ENCODE results near the gene ANKMY2.
A peak's percentile ranks its signal among the peaks of the same experiment; 100 is the strongest.

ANKMY2 gene

DNA sequence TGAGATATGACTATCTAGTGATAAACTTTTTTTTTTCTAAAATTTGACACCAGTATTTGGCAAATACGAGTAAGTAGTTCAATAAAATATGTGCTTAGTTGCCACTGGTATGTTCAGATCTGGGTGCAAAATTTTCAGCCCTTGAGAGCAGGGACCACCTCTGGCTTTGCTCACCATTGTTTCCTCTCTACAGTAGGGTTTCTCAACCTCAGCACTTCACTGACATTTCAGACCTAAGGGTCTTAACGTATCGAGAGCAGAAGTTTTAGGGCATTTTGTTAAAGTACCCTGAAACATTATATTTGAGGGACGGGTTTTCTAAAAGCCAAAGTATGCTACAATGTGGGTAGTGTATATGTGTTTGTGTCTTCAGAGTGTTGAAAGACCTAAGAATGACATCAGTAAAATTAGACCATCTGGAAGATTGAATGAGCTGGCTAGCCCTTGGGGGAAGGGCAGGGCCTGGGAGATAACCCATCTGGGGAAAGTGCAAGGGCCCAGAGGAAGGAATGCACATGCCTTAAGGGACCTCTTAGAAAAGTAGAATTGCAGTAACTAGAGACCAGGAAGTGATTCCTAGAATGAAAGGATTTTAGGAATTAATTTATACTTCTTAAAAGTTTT, 12.2 kb upstream of the ANKMY2 start:
- no peak for DNase-seq

DNA sequence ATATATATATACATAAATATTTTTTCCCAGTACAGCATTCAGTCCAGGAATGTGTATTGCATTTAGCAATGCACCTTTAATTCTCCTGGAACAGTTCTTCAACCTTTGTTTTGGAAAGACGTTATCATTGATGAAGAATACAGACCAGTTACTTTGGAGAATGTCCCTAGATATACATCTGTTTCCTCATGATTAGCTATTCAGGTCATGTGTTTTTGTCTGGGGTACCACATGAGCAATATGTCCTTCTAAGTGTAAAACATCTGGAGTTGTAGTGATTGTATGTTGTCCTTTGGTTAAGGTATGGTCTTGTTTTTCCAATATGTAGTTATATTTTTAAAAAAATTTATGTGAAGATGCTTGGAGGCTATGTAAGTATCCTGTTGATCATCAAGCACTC, 10.6 kb upstream of the ANKMY2 start:
- no peak for DNase-seq

DNA sequence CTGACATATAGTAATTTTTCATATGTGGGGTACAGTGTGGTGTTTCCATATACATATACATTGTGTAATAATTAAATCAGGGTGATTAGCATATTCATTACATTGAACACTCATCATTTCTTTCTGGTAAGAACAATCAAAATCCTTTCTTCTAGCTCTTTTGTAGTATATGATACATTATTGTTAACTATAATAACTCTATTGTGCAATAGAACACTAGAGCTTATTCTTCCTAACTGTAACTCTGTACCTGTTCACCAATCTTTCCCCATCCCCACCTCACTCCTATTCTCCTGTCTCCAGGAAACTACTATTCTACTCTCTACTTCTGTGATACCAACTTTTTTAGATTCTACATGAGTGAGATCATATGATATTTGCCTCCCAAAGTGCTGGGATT, 9.8 kb upstream of the ANKMY2 start:
- no peak for DNase-seq

DNA sequence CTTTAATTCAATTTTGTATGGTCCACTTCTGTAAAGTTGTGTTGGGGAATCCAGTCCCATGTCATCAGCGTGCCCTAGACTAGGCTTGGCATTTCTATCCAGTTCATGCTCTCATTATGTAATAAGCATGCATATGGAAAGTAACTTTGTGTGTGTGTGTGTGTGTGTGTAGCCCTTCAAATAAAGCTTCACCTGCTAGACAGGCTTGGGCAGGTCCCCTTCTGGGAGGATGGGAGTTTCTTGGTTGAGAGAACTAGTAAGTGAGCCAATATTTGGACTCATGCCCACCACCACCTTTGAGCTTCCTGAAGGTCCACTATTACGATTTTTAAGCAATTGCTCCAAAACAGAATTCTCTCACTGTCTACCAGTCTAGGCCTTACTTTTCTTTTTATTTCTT, 7.3 kb upstream of the ANKMY2 start:
- DNase-seq, result peak; percentile 87

DNA sequence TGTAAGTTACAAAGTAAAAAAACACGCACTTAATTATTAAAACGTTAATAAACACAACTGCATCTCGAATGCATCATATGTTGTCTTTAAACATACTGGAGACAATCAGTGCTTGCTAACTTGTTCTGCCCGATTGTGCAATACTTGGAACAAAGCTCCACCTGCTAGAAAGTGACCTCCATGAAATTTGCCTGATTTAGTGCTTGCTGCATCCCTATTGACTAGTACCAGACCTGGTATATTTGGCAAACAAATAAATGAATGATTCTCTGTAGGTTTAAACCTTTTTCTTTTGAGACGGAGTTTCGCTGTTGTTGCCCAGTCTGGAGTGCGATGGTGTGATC, 6.7 kb upstream of the ANKMY2 start:
- no peak for DNase-seq

DNA sequence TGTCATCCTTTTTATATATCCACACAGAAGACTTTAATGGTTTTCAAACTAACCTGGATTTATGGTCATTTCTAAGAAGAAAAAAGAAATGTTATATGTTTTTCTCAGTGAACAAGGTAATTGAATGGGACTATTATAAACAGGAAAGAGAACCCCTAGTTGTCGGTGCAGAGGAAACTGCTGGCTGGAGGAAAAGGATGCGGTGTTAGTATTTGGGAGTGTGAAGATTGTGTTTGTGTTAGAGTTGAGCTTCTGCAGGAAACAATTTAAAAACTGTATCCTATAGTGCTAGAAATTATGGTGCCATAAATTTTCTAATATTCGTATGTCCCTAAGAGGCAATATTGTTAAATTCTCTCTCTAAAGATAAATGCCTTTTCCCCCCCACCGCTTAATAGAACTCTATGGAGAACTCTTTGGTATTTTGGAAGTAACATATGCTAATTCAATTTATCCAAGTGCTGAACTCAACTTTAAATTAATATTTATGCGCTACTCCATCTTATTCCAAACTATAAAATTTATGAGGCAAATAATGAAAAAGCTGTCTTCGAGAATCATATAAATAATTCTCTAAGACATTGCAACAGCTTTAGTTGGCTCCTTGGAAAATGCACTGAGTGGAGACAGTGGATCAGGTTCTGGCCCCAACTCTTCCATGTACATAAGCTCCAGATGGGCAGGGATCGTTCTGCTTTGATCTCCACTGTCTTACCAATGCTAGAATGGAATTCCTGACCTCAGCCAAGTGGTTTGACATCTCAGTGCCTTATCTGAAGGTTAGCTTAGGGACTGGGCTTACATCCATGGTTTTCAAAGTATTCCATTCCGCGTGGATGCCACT, 6.1 kb upstream of the ANKMY2 start:
- no peak for DNase-seq

DNA sequence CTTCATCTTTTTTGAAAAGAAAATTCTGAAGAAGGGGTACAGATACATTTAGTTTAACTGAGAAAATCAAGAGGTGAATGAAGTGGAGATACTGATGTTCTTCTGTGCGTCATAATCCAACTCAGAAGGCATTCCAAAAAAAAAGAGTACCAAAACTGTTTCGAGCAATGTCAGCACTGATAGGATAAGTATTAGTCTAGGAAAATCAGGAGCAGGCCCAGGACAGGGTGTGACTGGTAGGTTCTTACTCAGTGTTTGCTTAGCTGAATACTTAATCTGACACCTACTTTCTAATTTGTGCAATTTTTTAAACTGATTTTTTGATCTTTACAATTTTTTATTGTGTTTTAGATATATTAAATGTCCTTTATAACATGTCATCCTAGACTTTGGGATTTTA, 4.7 kb upstream of the ANKMY2 start:
- DNase-seq, result no peak

DNA sequence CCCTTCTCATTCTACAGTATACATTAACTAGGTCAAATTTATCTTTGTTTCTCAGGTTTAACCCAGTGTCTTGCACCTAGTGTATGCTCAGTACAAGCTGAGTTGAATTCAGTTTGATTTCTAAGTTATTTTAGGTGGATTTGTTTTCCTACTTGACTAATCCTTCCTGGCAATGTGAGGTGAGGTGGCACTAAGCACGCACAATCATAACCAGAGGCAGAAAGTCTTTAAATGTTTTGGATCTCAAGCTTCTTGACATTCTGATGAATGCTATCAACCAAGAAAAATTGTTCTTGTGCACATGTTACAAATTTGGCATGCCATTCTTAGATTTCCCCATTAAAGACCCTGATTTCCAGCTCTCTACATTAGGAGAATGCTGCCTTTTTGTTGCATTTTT, 3.6 kb upstream of the ANKMY2 start:
- DNase-seq, result no peak

DNA sequence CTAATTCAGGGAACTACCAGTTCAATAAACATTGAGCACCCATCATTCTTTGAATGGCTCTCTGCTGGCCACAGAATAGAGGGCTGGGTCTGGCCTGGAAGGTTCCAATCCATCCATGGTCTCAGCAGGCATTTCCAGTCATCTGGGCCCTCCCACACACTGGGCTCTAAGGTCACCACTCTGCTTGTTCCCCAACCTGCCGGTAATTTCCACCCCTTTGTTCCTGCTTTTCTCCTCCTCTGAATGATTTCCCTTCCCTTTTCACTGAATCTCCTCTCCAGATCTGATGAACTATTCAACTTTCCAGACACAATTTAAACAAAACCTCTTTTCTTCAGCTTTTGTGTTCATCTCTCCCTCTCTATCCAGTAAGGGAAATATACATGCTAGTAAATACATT, 3.0 kb upstream of the ANKMY2 start:
- no peak for DNase-seq

DNA sequence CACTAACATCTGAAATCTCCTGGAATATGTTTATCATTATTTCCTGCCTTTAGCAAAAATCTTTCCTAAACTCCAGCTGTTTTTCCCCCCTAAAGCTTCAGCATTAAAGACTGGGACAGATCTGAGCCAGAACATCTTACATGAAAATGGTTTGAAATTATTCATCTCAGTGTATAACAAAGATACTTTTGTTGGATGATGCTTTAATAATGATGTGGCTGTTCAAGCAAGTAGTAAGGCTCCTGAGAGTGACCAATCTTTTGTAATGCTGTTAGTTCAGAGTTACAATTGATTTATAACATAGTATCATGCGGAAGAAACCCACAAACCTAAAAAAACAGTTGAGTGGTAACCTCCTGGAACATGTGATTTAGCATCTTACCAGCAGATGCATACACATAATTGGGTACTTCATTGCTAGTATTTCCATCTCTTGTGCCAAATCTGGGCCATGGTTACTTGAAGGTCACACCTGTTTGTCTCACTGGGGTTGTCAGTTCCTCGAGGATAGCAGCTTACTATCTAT, 1.9 kb upstream of the ANKMY2 start:
- DNase-seq, result no peak

DNA sequence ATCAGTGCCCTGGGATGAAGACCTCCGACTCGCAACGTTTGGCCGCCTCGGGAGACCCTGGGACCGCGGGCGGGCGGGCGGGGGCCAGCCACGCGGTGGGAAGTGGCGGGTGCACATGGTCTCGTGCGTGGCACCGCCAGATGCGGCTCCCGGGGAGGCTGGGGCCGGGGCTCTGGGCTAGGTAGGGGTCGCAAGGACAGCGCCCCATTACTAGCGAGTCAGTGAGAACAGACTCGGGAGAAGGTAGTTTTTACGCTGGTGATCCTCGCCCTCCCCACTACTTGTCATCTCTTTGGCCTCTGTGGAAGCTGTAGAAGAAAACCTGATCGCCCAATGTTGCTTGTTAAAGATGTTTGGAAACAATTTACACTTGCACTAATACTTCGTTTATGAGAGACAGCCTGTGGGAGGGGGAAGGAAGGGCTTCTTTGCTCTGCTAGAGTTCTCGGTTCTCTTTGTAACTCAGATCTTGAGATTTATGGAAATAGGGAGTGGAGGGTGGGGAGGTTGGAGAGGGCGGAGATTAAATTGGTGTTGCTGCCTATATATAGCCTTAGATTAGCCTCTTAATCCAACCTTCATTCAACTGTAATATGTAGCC, 1.0 kb upstream of the ANKMY2 start:
- peak; percentile 16 for DNase-seq

DNA sequence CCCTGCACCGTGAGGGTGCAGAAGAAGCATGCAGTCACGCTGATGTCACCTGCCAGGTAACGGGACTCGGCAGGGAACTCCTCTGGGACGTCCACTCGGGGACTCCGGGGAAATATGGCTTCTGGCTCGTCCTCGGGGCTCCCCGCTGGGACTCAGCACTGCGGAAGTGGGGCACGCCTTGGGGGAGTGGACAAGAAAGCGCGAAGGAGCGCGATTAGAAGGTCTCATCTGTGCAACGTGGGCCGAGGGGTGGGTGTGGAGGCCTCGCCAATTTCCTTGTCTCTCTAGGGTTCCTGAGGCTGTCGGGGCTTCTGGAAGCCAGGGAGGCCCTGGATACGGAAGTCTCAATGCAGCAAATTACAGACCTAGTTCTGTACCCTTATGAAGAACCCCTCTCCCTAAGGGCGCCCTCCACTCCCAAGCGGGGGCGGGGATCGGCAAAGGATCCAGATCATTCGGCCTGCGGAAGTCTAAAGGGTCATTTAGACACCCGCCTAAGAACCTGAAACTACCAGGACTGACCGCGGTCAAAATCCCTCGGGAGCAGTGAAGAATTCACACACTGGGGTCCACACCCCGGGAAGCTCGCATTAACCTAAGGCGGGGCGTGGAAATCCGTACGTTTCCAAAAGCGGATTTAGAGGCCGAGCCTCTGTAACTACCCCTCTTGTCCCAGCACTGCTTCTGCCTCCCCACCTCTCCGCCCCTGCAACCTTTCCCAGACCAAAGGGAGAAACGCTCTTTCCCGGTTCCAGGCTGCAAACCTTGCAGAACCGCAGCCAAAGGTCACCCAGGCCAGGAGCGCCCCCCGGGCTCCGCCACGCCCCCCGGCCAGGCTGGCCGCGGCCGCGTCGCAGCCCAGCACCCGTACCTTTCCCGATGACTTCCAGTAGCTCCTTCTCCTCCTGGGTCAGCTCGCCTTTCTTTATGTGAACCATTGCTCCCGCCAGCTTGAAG, 640 bp downstream of the ANKMY2 start:
- peak; percentile 63 for DNase-seq

DNA sequence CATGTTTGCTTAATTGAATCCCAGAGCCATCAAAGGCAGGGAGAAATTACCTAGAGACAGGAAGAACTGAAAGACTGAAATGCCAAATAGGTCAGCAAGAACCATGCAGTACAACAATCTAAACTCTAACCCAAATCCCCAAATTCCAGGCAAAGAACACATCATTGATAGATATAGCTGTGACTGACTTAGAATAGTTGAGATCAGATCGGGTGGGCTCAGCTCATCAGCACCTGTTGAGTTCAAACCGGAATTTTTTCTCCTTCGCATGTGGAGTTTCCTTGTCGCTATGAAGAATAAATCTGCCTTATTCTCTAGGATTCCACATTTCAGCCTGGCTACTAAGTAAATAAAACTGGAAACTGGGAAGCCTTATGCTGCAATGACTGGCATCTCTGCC, 1.4 kb downstream of the ANKMY2 start:
- no peak for DNase-seq

DNA sequence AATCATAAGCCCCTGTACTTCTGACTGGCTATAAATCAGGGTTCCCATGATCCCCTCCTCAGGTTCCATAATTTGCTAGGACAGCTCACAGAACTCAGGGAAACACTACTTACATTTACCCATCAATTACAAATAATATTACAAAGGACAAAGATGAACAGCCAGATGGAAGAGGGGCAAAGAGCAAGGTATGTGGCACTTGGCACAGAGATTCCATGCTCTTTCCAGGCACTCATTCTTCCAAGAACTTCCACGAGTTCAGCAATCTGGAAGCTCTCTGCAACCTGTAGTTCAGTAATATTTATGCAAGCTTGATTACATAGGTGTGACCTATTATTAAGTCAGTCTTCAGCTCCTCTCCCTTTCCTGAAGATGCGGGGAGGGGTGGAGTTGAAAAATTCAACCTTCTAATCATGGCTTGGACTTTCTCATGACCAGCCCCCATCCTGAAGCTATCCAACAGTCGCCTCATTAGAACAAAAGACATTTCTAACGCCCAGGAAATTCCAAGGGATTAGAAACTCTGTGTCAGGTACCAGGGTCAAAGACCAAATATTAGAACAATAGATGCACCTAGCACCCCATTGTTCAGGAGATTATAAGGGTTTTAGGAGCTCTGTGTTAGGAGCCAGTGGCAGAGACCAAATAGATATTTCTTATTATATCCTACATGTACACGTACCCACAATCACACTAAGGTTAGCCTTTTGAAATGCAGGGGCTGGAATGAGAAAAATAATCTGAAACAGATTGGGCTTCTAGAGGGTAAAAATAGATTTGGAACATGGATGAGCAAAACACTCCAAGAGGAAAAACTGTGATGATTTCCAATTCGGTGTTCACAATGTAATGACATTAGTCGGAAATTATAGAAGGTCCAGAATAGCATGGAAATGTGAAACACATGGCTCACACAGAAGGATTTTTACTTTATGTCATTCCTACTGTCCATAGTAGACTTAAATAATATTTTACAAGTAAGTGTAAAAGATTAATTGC, 7.0 kb downstream of the ANKMY2 start:
- DNase-seq, result no peak

DNA sequence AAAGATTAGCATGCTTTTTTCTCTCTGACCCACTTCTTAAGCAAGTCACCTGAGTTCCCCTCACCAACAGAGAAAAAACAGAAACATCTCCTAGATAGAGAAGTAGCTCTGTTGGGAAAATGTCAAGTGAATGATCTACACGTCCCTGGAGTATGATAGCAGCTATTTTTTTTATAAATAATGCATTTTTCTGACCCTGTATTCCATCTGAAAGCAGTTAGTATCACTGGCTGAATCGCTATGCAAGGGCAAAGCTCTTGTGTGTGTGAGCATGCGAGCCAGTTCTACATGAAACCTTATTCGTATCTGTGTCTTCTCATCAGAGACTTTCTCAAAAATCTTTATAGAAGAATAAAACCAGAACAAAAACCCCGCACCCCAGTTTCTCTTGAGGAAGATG, 8.2 kb downstream of the ANKMY2 start:
- DNase-seq, result no peak

DNA sequence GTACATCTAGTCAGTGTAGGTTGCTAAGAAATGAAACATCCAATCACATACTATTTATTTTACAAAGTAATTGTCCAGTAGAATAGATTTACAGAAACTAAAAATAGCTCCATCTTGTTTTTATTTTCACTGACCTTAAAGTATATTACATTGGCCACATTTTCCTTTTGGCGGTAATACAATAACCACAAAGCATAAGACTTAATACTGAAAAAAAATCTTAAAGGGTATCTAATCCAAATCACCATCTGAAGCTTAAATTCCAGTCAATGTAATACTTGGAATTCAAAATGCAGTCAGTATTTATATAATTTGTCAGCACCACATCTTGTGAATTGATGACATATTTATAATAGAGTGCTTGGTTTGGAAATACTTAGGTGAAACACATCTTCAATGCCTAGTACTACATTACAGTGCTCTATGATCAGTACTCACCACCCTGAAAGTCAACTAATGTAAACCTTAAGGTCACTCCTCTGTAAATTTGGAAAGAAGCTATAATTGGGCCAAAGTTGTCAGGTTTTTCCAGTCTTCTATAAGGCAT, 8.9 kb downstream of the ANKMY2 start:
- DNase-seq, result no peak

DNA sequence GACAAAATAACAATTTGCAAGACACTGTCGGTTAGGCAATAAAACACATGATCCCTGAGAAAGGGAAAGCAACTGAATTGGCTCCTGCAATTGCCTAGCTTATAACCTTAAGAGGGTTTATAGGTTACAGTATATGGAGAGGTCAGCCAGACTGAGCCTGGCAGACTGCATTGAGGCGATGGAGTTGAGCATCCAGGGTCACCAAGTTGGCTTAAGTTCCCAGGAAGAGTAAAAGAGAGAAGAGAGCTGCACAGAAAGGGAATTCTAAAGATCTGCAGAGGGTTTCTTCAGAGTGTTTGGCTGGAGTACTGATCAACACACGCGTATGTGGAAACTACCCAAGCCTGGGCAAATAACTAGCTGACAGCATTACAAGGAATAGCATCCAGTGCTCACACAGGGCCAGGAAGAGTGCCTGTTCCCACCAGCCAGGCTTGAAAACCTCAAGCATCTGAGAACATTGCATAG, 11.2 kb downstream of the ANKMY2 start:
- no peak for DNase-seq

DNA sequence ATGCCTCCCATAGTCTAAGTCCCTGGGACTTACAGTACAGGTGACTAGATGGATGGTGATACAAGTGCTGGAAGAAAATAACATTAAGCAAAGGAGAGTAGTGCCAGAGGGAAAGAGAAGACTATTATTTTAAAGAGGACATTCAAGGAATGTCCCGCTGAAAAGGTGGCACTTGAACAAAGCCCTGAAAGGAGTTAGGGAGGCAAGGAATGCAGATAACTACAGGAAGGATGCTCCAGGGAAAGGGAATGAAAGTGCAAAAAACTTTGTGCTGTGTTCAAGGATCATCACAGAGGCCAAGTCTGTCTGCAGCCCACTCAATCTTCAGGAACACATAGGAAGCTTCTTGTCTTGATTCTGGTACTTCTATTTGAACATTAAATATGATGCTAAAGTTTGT, 14.9 kb downstream of the ANKMY2 start:
- DNase-seq, result no peak

DNA sequence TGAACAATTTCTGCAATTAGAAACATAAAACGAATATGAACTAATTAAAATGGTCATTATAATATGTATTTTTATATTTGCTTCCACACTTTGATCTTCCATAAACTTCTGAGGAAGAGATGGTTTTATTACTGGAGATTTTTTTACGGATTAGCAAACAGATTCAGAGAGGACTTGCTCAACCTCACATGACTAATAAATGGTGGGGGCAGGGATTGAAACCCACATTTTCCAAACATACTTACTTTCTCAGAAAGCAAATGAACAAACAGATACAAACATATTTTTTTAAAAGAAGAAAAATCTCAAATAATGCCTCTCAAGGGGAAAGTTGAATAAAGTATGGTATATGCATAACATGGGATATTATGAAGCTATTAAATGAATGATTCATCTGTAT, 18.3 kb downstream of the ANKMY2 start:
- no peak for DNase-seq

DNA sequence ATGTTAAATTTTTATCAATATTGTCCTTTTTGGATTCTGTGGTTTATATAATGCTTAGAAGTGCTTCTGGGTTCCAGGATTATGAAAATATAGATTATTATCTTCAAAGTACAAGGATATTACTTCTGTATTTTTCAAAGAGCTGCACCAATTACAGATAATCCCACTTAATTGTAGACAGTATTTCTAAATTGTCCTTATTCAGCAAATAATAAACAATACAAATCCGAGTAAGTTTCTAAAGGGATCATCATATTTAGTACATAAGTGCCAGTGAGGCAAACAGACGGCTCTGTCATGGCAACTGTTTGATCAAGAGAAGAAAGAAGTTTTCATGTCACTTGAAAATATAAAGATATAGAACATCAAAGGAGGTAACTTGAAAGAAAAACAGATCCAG, 19.2 kb downstream of the ANKMY2 start:
- DNase-seq, result no peak

DNA sequence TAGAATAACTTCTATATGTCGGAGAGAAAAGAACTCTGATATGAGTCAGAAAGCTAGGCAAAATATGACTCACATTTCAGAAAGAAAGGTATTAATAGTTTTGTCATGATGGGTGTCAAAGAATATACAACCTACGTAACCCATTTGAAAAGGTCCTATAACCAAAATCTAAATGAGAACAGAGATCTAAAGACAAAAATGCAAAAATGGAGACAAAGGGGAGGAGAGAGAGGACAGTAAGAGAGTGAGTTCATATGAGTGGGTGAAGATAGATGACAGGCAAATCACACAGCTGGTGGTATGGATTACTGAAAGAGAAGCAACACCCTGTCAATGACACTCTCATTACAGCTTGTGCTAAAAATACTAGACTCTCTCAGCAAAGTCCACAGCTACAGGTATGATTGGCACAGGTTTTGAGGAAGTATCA, 25.6 kb downstream of the ANKMY2 start:
- DNase-seq, result no peak
